PC-3 (cell line): ENCODE results near the gene BORCS5. TPM values are rescaled to one million over a fixed set of nuclear protein-coding genes. Genes with fewer than 3 reads are reported as not detected.

Experiments used
- ATAC-seq: fragments of 200-7000 bp; cut with Tn5 transposase; 2 replicates; pipeline ENCODE4 v1.9.1; 2020; ENCODE audit warnings: mild to moderate bottlenecking, moderate library complexity
- BruUV-seq: library from RNA; stranded (reverse); fragments of 400-500 nt; replicated peaks from 2 replicates; lab custom pipeline; 2021; lab: Mats Ljungman, UMichigan
- CTCF ChIA-PET: fragments of 300-600 bp; sonication (Branson Sonifier 250); formaldehyde crosslinking; loops from one replicate; lab custom pipeline; 2022; ENCODE audit warnings: antibody characterized with exemption; lab: Charles Lee
- POLR2A ChIA-PET: fragments of 300-600 bp; sonication (Branson Sonifier 250); formaldehyde crosslinking; loops from one replicate; lab custom pipeline; 2022; ENCODE audit warnings: antibody characterized with exemption; ENCODE audit not compliant: unreplicated experiment; lab: Charles Lee
- DNase-seq: peaks from one replicate; pipeline ENCODE4 v3.0.0-alpha.2; 2015
- H2AFZ ChIP-seq: fragments of 300-600 bp; sonication (generic); 2 replicates; pipeline ENCODE4 v1.6.0; 2016; ENCODE audit warnings: antibody characterized with exemption, low read length
- H3F3A ChIP-seq: fragments of 300-600 bp; sonication (generic); one replicate; pipeline ENCODE4 v1.6.0; 2017; ENCODE audit warnings: antibody characterized with exemption, low read length, control low read depth, mild to moderate bottlenecking; ENCODE audit not compliant: unreplicated experiment
- H3K27ac ChIP-seq: fragments of 300-600 bp; sonication (generic); 2 replicates; pipeline ENCODE4 v1.5.1; 2016; ENCODE audit warnings: mild to moderate bottlenecking, low read length
- H3K27me3 ChIP-seq: fragments of 300-600 bp; sonication (generic); 2 replicates; pipeline ENCODE4 v1.6.1; 2016; ENCODE audit warnings: low read length, mixed read lengths
- H3K36me3 ChIP-seq: fragments of 300-600 bp; sonication (generic); 2 replicates; pipeline ENCODE4 v1.6.1; 2016; ENCODE audit warnings: low read depth, mixed run types, low read length, mixed read lengths
- H3K4me1 ChIP-seq: fragments of 300-600 bp; sonication (generic); 2 replicates; pipeline ENCODE4 v1.5.1; 2016; ENCODE audit warnings: low read length; ENCODE audit not compliant: insufficient read depth
- H3K4me2 ChIP-seq: fragments of 300-600 bp; sonication (generic); 2 replicates; pipeline ENCODE4 v1.6.0; 2016; ENCODE audit warnings: low read length
- H3K4me3 ChIP-seq: fragments of 300-600 bp; sonication (generic); 2 replicates; pipeline ENCODE4 v1.5.1; 2016; ENCODE audit warnings: mild to moderate bottlenecking, low read length, mixed read lengths
- H3K79me2 ChIP-seq: fragments of 300-600 bp; sonication (generic); 2 replicates; pipeline ENCODE4 v1.6.1; 2017; ENCODE audit warnings: low read length, mixed read lengths
- H3K9ac ChIP-seq: fragments of 300-600 bp; sonication (generic); 2 replicates; pipeline ENCODE4 v1.6.0; 2016; ENCODE audit warnings: mild to moderate bottlenecking, low read length
- H3K9me2 ChIP-seq: fragments of 300-600 bp; sonication (generic); replicated peaks from 2 replicates; pipeline ENCODE4 v1.6.1; 2016; ENCODE audit warnings: mixed run types, low read length, mixed read lengths
- H3K9me3 ChIP-seq: fragments of 300-600 bp; sonication (generic); 2 replicates; pipeline ENCODE4 v1.6.1; 2016; ENCODE audit warnings: low read length, mixed read lengths
- H4K20me1 ChIP-seq: fragments of 300-600 bp; sonication (generic); 2 replicates; pipeline ENCODE4 v1.6.1; 2016; ENCODE audit warnings: low read length, mixed read lengths
- CTCF ChIP-seq: fragments of 300-600 bp; sonication (generic); conservative IDR thresholded peaks from 2 replicates; pipeline ENCODE4 v1.5.1; 2017; ENCODE audit warnings: antibody characterized with exemption, low read depth, mild to moderate bottlenecking, low read length
- EZH2 ChIP-seq: fragments of 300-600 bp; sonication (generic); IDR thresholded peaks from one replicate; pipeline ENCODE4 v1.6.1; 2017; ENCODE audit warnings: antibody characterized with exemption, mild to moderate bottlenecking, low read length; ENCODE audit not compliant: unreplicated experiment
- EZH2phosphoT487 ChIP-seq: fragments of 300-600 bp; sonication (generic); IDR thresholded peaks from 2 replicates; pipeline ENCODE4 v1.6.1; 2018; ENCODE audit warnings: mild to moderate bottlenecking, antibody characterized with exemption, low read length, borderline replicate concordance
- intact Hi-C: fragments of 100-400 bp; cut with micrococcal nuclease; formaldehyde crosslinking; loops from 2 replicates; pipeline ENCODE4 v1.9.0; 2023
- total RNA-seq: library from RNA; depleted of rRNA; stranded (reverse); fragments of >200 nt; gene quantifications from 2 replicates; pipeline ENCODE4 v1.2.3, GENCODE V29; 2014

BORCS5 gene
- total RNA-seq, 1 experiment from 2014 or later = 2.3 TPM

DNA sequence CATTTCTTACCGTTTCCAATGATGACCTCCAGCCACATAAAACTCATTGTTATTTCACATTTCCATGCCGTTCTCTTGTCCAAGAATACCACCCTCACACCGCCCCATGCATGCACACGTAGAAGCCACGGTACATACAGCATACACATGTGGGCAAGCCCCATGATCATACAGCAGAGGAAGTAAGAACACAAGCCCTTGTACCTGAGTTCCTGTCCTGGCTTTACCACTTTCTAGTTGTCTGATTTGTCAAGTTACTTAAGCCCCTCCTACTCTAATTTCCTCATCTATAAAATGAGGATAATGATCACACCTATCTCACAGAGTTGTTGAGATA lies 145.9 kb downstream of the BORCS5 start:
- POLR2A ChIA-PET = no interaction called here
- Histone ChIP-seq H2AFZ (no peak overlapping the region), H3K27ac (no peak overlapping the region), H3K4me2 (no peak overlapping the region), H3K27me3 (no peaks in the 10 kb centered on the region), H3K4me3 (no peak overlapping the region), H3K9me3 (no peaks in the 10 kb centered on the region), H3K36me3 (no peaks in the 10 kb centered on the region), H3K4me1 (no peaks in the 10 kb centered on the region), H3K9me2 (no peaks in the 10 kb centered on the region), H3K9ac (no peak overlapping the region), H4K20me1 (no peaks in the 10 kb centered on the region), H3K79me2 (no peaks in the 10 kb centered on the region), H3F3A (no peaks in the 10 kb centered on the region)
- CTCF ChIA-PET = no interaction called here
- intact Hi-C loops = no loop called here
- no peak for ATAC-seq
- no TSS peak for BruUV-seq
- no peak for TF ChIP-seq EZH2phosphoT487
- TF ChIP-seq CTCF = no peak
- no peak for TF ChIP-seq EZH2
- DNase-seq = no peak

- ATAC-seq (no peak), DNase-seq (no peak)
- no peaks in the 10 kb centered on the region for H3K27me3 ChIP-seq
- ChIA-PET CTCF (interaction anchor here (0.6 kb wide), 1 partner anchor 78 kb away, joined by 3 read pairs; no protein-coding TSS in a partner anchor), POLR2A (no interaction called here)
- no peaks in the 10 kb centered on the region for H3K9me3 ChIP-seq
- intact Hi-C loops = no loop called here
- BruUV-seq = no TSS peak
- no peaks in the 10 kb centered on the region for H3K79me2 ChIP-seq
- no peaks in the 10 kb centered on the region for H3K4me1 ChIP-seq
- no peaks in the 10 kb centered on the region for H3K9me2 ChIP-seq
- no peak overlapping the region for H3K4me2 ChIP-seq
- TF ChIP-seq EZH2 (no peak), CTCF (no peak), EZH2phosphoT487 (no peak)
- no peak overlapping the region for H3K27ac ChIP-seq
- no peaks in the 10 kb centered on the region for H3F3A ChIP-seq
- H3K4me3 ChIP-seq = no peak overlapping the region
- no peak overlapping the region for H3K9ac ChIP-seq
- no peaks in the 10 kb centered on the region for H3K36me3 ChIP-seq
- H2AFZ ChIP-seq = no peak overlapping the region
- H4K20me1 ChIP-seq = no peaks in the 10 kb centered on the region
Measured at GRCh38 chr12:12503384-12504078, 146.7 kb downstream of the BORCS5 start.
